ENCODE measurements around the gene MARCHF9.

MARCHF9 gene

GRCh38 chr12:57808351-57808750 is 53.4 kb downstream of the MARCHF9 start:
- TF ChIP-seq, protein P1, sequence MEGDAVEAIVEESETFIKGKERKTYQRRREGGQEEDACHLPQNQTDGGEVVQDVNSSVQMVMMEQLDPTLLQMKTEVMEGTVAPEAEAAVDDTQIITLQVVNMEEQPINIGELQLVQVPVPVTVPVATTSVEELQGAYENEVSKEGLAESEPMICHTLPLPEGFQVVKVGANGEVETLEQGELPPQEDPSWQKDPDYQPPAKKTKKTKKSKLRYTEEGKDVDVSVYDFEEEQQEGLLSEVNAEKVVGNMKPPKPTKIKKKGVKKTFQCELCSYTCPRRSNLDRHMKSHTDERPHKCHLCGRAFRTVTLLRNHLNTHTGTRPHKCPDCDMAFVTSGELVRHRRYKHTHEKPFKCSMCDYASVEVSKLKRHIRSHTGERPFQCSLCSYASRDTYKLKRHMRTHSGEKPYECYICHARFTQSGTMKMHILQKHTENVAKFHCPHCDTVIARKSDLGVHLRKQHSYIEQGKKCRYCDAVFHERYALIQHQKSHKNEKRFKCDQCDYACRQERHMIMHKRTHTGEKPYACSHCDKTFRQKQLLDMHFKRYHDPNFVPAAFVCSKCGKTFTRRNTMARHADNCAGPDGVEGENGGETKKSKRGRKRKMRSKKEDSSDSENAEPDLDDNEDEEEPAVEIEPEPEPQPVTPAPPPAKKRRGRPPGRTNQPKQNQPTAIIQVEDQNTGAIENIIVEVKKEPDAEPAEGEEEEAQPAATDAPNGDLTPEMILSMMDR (IDR thresholded peaks at IDR 0.05; ENCODE audit: insufficient read depth, low read length, missing control alignments), result no peak
- ChIA-PET CTCF (interaction anchor here (1.8 to 28.9 kb wide), 4 partner anchors 6 to 99 kb away, joined by 5 to 478 read pairs (median 163); partner anchors contain the start of gene AVIL), POLR2A (no interaction called here)
- DNase-seq (ENCODE audit: low read depth, low spot score), result no peak
- no peak overlapping the region for H3K4me3 ChIP-seq (ENCODE audit: low read depth, low read length)

DNA sequence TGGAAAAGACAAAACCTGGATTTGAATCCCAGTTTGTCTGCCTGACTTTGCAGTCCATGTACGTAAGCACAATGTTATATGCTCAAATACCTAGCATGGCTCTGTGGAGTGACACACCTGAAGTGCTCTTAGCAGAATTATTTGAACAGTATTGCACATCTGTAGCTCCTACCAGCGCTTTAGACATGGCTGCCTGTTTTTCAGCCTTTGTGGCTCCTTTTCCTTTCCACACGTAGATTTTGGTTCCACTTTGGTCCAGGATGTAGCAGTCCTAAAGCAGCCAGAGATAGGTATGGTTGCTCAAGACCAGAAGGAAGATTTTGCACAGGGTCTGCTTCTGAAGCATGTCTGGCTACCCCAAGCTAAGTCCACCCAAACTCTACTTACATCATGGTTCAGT is 54.5 kb downstream of the MARCHF9 start:
- CTCF ChIA-PET, result interaction anchor here (1.6 to 28.9 kb wide), 3 partner anchors 7 to 98 kb away, joined by 6 to 478 read pairs (median 163); no protein-coding TSS in a partner anchor
- no peak for DNase-seq (ENCODE audit: low read depth, low spot score)
- TF ChIP-seq, protein P1 (IDR thresholded peaks at IDR 0.05; ENCODE audit: insufficient read depth, low read length, missing control alignments), result no peak
- H3K4me3 ChIP-seq (ENCODE audit: low read depth, low read length), result no peak overlapping the region
- POLR2A ChIA-PET, result no interaction called here
